DOHH2 (cell line): ENCODE measurements around the gene SLC39A5.

Experiments
- EZH2phosphoT487 ChIP-seq: fragments of 200-600 bp; sonication (generic); IDR thresholded peaks from 2 replicates; pipeline ENCODE4 v1.6.1; 2017; ENCODE audit warnings: borderline replicate concordance, mild to moderate bottlenecking, antibody characterized with exemption, low read length, moderate library complexity, mixed read lengths
- TF ChIP-seq, protein P1 (sequence below): fragments of 200-600 bp; sonication (generic); IDR thresholded peaks from one replicate; pipeline ENCODE4 v1.5.1; 2014; ENCODE audit warnings: antibody characterized with exemption, mild to moderate bottlenecking, low read depth, low read length; ENCODE audit not compliant: poor library complexity, severe bottlenecking

DNA sequence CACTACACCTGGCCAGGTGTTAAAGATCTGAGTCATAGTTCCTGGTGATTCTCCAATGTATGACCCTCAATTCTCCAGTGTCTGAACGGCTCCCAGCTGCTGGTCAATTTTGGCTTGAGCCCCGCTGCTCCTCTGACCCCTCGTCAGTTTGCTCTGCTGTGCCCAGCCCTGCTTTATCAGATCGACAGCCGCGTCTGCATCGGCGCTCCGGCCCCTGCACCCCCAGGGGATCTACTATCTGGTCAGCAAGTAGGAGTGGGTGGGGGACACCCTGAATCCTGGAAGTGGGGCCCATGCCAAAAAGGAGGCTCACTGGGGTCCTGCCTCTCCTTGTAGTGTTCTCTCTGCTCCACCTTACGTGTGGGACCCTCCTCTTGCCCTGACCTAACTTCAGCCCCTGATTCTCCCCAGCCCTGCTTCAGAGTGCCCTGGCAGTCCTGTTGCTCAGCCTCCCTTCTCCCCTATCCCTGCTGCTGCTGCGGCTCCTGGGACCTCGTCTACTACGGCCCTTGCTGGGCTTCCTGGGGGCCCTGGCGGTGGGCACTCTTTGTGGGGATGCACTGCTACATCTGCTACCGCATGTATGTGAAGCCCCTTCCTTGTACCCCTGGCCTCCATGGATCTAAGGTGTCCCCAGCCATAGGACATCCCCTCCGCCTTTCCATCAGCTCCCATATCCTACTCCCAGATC is 5.0 kb downstream of the SLC39A5 start:
- TF ChIP-seq, protein P1, sequence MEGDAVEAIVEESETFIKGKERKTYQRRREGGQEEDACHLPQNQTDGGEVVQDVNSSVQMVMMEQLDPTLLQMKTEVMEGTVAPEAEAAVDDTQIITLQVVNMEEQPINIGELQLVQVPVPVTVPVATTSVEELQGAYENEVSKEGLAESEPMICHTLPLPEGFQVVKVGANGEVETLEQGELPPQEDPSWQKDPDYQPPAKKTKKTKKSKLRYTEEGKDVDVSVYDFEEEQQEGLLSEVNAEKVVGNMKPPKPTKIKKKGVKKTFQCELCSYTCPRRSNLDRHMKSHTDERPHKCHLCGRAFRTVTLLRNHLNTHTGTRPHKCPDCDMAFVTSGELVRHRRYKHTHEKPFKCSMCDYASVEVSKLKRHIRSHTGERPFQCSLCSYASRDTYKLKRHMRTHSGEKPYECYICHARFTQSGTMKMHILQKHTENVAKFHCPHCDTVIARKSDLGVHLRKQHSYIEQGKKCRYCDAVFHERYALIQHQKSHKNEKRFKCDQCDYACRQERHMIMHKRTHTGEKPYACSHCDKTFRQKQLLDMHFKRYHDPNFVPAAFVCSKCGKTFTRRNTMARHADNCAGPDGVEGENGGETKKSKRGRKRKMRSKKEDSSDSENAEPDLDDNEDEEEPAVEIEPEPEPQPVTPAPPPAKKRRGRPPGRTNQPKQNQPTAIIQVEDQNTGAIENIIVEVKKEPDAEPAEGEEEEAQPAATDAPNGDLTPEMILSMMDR = no peak
- no peak for TF ChIP-seq EZH2phosphoT487
